ENCODE measurements around the gene BTBD17.

DNA sequence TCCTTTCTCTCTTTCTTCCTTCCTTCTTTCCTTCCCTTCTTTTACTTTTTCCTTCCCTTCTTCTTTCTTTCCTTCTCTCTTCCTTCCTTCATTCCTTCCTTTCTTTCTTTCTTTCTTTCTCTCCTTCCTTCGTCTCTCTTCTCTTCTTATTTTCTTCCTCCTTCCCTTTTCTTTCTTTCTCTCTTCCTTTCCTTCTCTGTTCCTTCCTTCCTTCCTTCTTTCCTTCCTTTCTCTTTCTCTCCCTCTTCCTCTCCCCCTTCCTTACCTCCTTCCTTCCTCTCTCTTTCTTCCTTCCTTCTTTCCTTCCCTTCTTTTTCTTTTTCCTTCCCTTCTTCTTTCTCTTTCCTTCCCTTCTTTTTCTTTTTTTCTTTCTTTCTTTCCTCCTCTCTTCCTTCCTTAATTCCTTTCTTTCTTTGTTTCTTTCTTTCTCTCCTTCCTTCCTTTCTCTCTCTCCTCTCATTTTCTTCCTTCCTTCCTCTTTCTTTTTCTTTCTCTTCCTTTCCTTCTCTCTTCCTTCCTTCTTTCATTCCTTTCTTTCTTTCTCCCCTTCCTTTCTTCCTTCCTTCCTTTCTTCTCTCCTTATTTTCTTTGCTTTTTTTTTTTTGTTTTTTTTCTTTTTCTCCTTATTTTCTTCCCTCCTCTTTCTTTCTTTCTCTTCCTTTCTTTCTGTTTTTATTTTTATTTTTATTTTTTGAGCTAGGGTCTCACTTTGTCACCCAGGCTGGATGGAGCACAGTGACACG is 28.4 kb upstream of the BTBD17 start:
- TF ChIP-seq CTCF (IDR thresholded peaks at IDR 0.05) (no peak), EP300 (IDR thresholded peaks at IDR 0.05) (no peak), POLR2AphosphoS5 (IDR thresholded peaks at IDR 0.05) (no peak)
